Activated CD8-positive, alpha-beta T cell treated with anti-CD3 and anti-CD28 coated beads for 36 hours (primary cell): ENCODE measurements around the gene UCN. TPM values are rescaled to one million over a fixed set of nuclear protein-coding genes. Genes with fewer than 3 reads are reported as not detected.

Experiments
- ATAC-seq: fragments of 200-7000 bp; cut with Tn5 transposase; one replicate; pipeline ENCODE4 v1.10.0; 2021; ENCODE audit warnings: mild to moderate bottlenecking, moderate library complexity
- CTCF ChIA-PET: fragments of 350-600 bp; sonication (Branson Sonifier 250); formaldehyde crosslinking; loops from one replicate; lab custom pipeline; 2021; ENCODE audit warnings: antibody characterized with exemption; lab: Charles Lee
- POLR2A ChIA-PET: fragments of 350-600 bp; sonication (Branson Sonifier 250); formaldehyde crosslinking; loops from one replicate; lab custom pipeline; 2021; ENCODE audit warnings: antibody characterized with exemption; lab: Charles Lee
- DNase-seq: peaks from one replicate; pipeline ENCODE4 v3.0.0-alpha.2; 2020
- H3K27ac Mint-ChIP-seq: one replicate; pipeline ENCODE4 v1.8.0; 2021; ENCODE audit warnings: mild to moderate bottlenecking, mixed read lengths
- H3K27me3 Mint-ChIP-seq: one replicate; pipeline ENCODE4 v1.8.0; 2021; ENCODE audit warnings: mixed read lengths
- H3K36me3 Mint-ChIP-seq: one replicate; pipeline ENCODE4 v1.8.0; 2021; ENCODE audit warnings: low read depth, mixed read lengths
- H3K4me1 Mint-ChIP-seq: one replicate; pipeline ENCODE4 v1.8.0; 2021; ENCODE audit warnings: low read depth, mixed read lengths
- H3K4me3 Mint-ChIP-seq: one replicate; pipeline ENCODE4 v1.8.0; 2021; ENCODE audit warnings: mild to moderate bottlenecking, moderate library complexity, mixed read lengths
- H3K9me3 Mint-ChIP-seq: one replicate; pipeline ENCODE4 v1.8.0; 2021; ENCODE audit warnings: mixed read lengths
- intact Hi-C: fragments of 100-400 bp; cut with micrococcal nuclease; formaldehyde crosslinking; loops from one replicate; pipeline ENCODE4 v1.10.0; 2022
- total RNA-seq, 2 experiments: library from RNA; stranded (reverse); gene quantifications; one replicate each; pipeline ENCODE4 v1.2.3, GENCODE V29; 2021
- TF ChIP-seq, protein P1 (sequence below): fragments of 200-600 bp; IDR thresholded peaks from one replicate; pipeline ENCODE4 v1.8.0; 2022; ENCODE audit warnings: antibody characterized with exemption, mild to moderate bottlenecking

Gene UCN
- total RNA-seq, 2 experiments from 2014 or later: 2.5 to 2.7 TPM

- Mint-ChIP-seq H3K9me3 (no peaks in the 10 kb centered on the region), H3K27me3 (no peaks in the 10 kb centered on the region), H3K36me3 (peaks cover 13% of the 10 kb centered on the region), H3K4me3 (no peak overlapping the region), H3K27ac (no peak overlapping the region), H3K4me1 (peaks cover 9% of the 10 kb centered on the region)
- DNase-seq (no peak), ATAC-seq (no peak)
- intact Hi-C loops: no loop called here
- POLR2A ChIA-PET: no interaction called here
- TF ChIP-seq, protein P1, sequence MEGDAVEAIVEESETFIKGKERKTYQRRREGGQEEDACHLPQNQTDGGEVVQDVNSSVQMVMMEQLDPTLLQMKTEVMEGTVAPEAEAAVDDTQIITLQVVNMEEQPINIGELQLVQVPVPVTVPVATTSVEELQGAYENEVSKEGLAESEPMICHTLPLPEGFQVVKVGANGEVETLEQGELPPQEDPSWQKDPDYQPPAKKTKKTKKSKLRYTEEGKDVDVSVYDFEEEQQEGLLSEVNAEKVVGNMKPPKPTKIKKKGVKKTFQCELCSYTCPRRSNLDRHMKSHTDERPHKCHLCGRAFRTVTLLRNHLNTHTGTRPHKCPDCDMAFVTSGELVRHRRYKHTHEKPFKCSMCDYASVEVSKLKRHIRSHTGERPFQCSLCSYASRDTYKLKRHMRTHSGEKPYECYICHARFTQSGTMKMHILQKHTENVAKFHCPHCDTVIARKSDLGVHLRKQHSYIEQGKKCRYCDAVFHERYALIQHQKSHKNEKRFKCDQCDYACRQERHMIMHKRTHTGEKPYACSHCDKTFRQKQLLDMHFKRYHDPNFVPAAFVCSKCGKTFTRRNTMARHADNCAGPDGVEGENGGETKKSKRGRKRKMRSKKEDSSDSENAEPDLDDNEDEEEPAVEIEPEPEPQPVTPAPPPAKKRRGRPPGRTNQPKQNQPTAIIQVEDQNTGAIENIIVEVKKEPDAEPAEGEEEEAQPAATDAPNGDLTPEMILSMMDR: no peak
- CTCF ChIA-PET: interaction anchor here (3.7 kb wide), 1 partner anchor 14 kb away, joined by 14 read pairs; no protein-coding TSS in a partner anchor
Measured at GRCh38 chr2:27316655-27317412, 8.6 kb upstream of the UCN start.

- intact Hi-C loops: no loop called here
- no peaks in the 10 kb centered on the region for H3K27me3 Mint-ChIP-seq
- no peaks in the 10 kb centered on the region for H3K4me1 Mint-ChIP-seq
- H3K36me3 Mint-ChIP-seq: peaks cover 19% of the 10 kb centered on the region
- TF ChIP-seq, protein P1: no peak
- no peak overlapping the region for H3K27ac Mint-ChIP-seq
- no peak overlapping the region for H3K4me3 Mint-ChIP-seq
- DNase-seq (no peak), ATAC-seq (no peak)
- H3K9me3 Mint-ChIP-seq: no peaks in the 10 kb centered on the region
- CTCF ChIA-PET: interaction anchor here (2.3 kb wide), 1 partner anchor 12 kb away, joined by 16 read pairs; no protein-coding TSS in a partner anchor
- POLR2A ChIA-PET: no interaction called here
Measured at GRCh38 chr2:27315122-27315521, 6.9 kb upstream of the UCN start.

DNA sequence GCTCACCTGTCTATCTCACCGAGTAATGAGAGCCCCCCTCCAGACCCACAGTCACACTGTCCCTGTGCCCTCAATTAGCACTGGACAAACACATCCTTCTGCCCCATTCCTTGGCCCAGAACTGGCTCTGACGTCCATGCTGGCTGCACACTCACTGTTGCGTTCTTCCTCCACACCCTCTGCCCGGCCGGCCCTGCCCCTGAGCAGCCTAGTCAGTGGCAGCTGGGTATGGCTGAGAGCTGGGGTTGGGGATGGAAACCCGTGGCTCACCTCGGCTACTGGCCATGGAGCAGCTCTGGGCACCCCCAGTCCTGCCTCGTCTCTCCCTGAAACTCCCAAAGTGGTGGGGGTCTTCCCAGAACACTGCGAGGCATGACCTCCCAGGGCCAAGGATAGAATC, 6.5 kb upstream of the UCN start:
- Mint-ChIP-seq H3K27me3 (no peaks in the 10 kb centered on the region), H3K4me1 (no peaks in the 10 kb centered on the region), H3K36me3 (peaks cover 21% of the 10 kb centered on the region), H3K27ac (no peak overlapping the region), H3K9me3 (no peaks in the 10 kb centered on the region), H3K4me3 (no peak overlapping the region)
- POLR2A ChIA-PET: no interaction called here
- ATAC-seq (no peak), DNase-seq (no peak)
- intact Hi-C loops: no loop called here
- TF ChIP-seq, protein P1: no peak
- CTCF ChIA-PET: interaction anchor here (0.9 to 2.3 kb wide), 2 partner anchors 12 to 35 kb away, joined by 3 to 16 read pairs; no protein-coding TSS in a partner anchor

DNA sequence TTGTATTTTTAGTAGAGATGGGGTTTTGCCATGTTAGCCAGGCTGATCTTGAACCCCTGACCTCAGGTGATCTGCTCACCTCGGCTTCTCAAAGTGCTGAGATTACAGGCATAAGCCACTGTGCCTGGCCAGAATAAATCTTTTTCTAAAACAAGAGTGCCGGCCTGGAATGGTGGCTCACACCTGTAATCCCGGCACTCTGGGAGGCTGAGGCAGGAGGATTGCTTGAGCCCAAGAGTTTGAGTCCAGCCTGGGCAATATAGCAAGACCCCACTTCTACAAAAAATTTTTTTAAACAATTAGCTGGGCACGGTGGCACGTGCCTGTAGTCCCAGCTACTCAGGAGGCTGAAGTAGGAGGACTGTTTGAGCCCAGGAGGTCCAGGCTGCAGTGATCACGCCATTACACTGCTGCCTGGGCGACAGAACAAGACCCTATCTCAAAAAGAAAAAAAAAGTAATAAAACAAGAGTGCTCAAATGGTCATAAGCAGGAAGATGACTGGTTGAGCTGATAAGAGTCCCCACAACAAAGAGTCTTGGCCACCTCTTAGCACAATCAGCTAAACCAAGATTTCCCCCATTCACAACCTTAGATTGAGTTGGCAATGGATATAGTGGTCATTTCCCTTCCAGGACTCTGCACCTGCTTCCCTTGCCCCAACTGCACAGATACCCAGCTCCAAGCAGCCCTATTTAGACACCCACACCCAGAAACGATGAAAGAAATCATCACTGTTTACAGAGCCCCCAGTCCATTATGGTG, 5.8 kb upstream of the UCN start:
- no peak overlapping the region for H3K4me3 Mint-ChIP-seq
- ATAC-seq (no peak), DNase-seq (no peak)
- no peaks in the 10 kb centered on the region for H3K4me1 Mint-ChIP-seq
- POLR2A ChIA-PET: no interaction called here
- TF ChIP-seq, protein P1: no peak
- H3K36me3 Mint-ChIP-seq: peaks cover 26% of the 10 kb centered on the region
- no peaks in the 10 kb centered on the region for H3K9me3 Mint-ChIP-seq
- CTCF ChIA-PET: interaction anchor here (0.9 to 2.3 kb wide), 2 partner anchors 11 to 34 kb away, joined by 3 to 16 read pairs; no protein-coding TSS in a partner anchor
- no peak overlapping the region for H3K27ac Mint-ChIP-seq
- H3K27me3 Mint-ChIP-seq: no peaks in the 10 kb centered on the region
- intact Hi-C loops: no loop called here
